ENCODE data around the gene CTRL. TPM values are rescaled to one million over a fixed set of nuclear protein-coding genes. Genes with fewer than 3 reads are reported as not detected.

The CTRL gene
- polyA plus RNA-seq, 3 donors, result 4.0 to 7.6 (median 6.2) TPM

DNA sequence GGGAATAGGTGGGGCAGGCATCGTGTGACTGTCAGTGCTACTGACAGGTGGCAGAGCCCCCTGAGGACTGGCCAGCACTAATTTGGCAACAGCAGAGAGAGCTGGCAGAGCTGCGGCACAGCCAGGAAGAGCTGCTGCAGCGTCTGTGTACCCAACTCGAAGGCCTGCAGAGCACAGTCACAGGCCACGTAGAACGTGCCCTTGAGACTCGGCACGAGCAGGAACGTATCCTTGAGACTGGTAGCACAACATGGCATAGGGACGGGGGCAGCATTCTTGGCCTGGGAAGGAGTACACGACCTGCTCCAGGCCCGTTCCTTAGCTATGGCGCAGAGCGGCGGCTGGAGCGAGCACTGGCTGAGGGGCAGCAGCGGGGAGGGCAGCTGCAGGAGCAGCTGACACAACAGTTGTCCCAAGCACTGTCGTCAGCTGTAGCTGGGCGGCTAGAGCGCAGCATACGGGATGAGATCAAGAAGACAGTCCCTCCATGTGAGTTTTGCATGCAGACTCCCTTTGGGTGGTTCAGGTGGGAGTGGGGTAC lies 50.0 kb downstream of the CTRL start:
- no peak for DNase-seq (ENCODE audit: extremely low read depth in 1 of 11, low read depth in 9 of 11, low spot score in 4 of 11)

GRCh38 chr16:67880584-67880983 lies 51.1 kb downstream of the CTRL start:
- DNase-seq (ENCODE audit: extremely low read depth in 1 of 11, low read depth in 9 of 11, low spot score in 4 of 11), result no peak

- DNase-seq (ENCODE audit: extremely low read depth in 1 of 11, low read depth in 9 of 11, low spot score in 4 of 11), result no peak
Observed at GRCh38 chr16:67879936-67880335, 51.7 kb downstream of the CTRL start.

Other genes starting within 250 kb of the CTRL start
- gene GFOD2, start 212.5 kb downstream of the CTRL start, polyA plus RNA-seq (ENCODE audit: insufficient read length in 3 of 3), result 10 to 100 TPM; 19.8 to 23.7 (median 23.0) TPM
- 10 to 100 TPM; 22.7 to 30.4 (median 25.2) TPM for gene RANBP10, start 125.3 kb downstream of the CTRL start, polyA plus RNA-seq (ENCODE audit: insufficient read length in 3 of 3)
- 1 to 10 TPM; 6.9 to 9.4 (median 7.6) TPM for gene TSNAXIP1, start 125.0 kb downstream of the CTRL start, polyA plus RNA-seq (ENCODE audit: insufficient read length in 3 of 3)
- gene THAP11, start 89.5 kb downstream of the CTRL start, polyA plus RNA-seq (ENCODE audit: insufficient read length in 3 of 3), result 10 to 100 TPM; 26.6 to 36.3 (median 28.1) TPM
- 100 to 1,000 TPM; 115 to 139 (median 129) TPM for gene NUTF2, start 84.9 kb downstream of the CTRL start, polyA plus RNA-seq (ENCODE audit: insufficient read length in 3 of 3)
- 10 to 100 TPM; 43.0 to 59.6 (median 53.3) TPM for gene CENPT, start 84.2 kb downstream of the CTRL start, polyA plus RNA-seq (ENCODE audit: insufficient read length in 3 of 3)
- 100 to 1,000 TPM in 1 of 3 donors, 10 to 100 TPM in 2; 91.3 to 106 (median 95.3) TPM for gene EDC4, start 58.8 kb downstream of the CTRL start, polyA plus RNA-seq (ENCODE audit: insufficient read length in 3 of 3)
- gene NRN1L, start 47.0 kb downstream of the CTRL start, polyA plus RNA-seq (ENCODE audit: insufficient read length in 3 of 3), result under 1 TPM in 2 of 3 donors, not detected in 1; 0.43 to 0.70 TPM
- 10 to 100 TPM; 31.2 to 40.9 (median 34.1) TPM for gene PSKH1, start 38.6 kb downstream of the CTRL start, polyA plus RNA-seq (ENCODE audit: insufficient read length in 3 of 3)
- 10 to 100 TPM; 15.9 to 31.1 (median 28.4) TPM for gene PSMB10, start 5.0 kb upstream of the CTRL start, polyA plus RNA-seq (ENCODE audit: insufficient read length in 3 of 3)
- 10 to 100 TPM; 16.1 to 29.5 (median 21.2) TPM for gene LCAT, start 12.3 kb upstream of the CTRL start, polyA plus RNA-seq (ENCODE audit: insufficient read length in 3 of 3)
- 10 to 100 TPM; 28.8 to 38.9 (median 35.6) TPM for gene SLC12A4, start 36.8 kb upstream of the CTRL start, polyA plus RNA-seq (ENCODE audit: insufficient read length in 3 of 3)
- under 1 TPM in 2 of 3 donors, not detected in 1; 0.14 to 0.16 TPM for gene DPEP3, start 48.6 kb upstream of the CTRL start, polyA plus RNA-seq (ENCODE audit: insufficient read length in 3 of 3)
- gene DPEP2, start 67.6 kb upstream of the CTRL start, polyA plus RNA-seq (ENCODE audit: insufficient read length in 3 of 3), result under 1 TPM; 0.51 to 0.86 (median 0.62) TPM
- gene DPEP2NB, start 84.0 kb upstream of the CTRL start, polyA plus RNA-seq (ENCODE audit: insufficient read length in 3 of 3), result not detected
- gene DDX28, start 91.4 kb upstream of the CTRL start, polyA plus RNA-seq (ENCODE audit: insufficient read length in 3 of 3), result 10 to 100 TPM in 2 of 3 donors, 1 to 10 TPM in 1; 9.3 to 11.3 (median 10.1) TPM
- gene DUS2, start 91.4 kb upstream of the CTRL start, polyA plus RNA-seq (ENCODE audit: insufficient read length in 3 of 3), result 10 to 100 TPM; 13.7 to 17.9 (median 17.5) TPM
- gene NFATC3, start 153.5 kb upstream of the CTRL start, polyA plus RNA-seq (ENCODE audit: insufficient read length in 3 of 3), result 10 to 100 TPM; 28.8 to 37.0 (median 35.7) TPM